Type B pancreatic cell (in vitro differentiated cells): ENCODE measurements around the gene PPP2R2D. TPM values are rescaled to one million over a fixed set of nuclear protein-coding genes. Genes with fewer than 3 reads are reported as not detected.

Source experiments
- DNase-seq: peaks from one replicate; pipeline ENCODE4 v3.0.0; 2021; ENCODE audit warnings: mixed read lengths; ENCODE audit not compliant: unreplicated experiment; ENCODE audit errors: extremely low spot score
- H3K27ac Mint-ChIP-seq: 2 replicates; pipeline ENCODE4 v1.8.0; 2021; ENCODE audit warnings: mild to moderate bottlenecking, mixed read lengths
- H3K27me3 Mint-ChIP-seq: 2 replicates; pipeline ENCODE4 v1.8.0; 2021; ENCODE audit warnings: mixed read lengths
- H3K36me3 Mint-ChIP-seq: 2 replicates; pipeline ENCODE4 v1.8.0; 2021; ENCODE audit warnings: mixed read lengths
- H3K4me1 Mint-ChIP-seq: one replicate; pipeline ENCODE4 v1.8.0; 2021; ENCODE audit warnings: mixed read lengths; ENCODE audit not compliant: unreplicated experiment
- H3K4me3 Mint-ChIP-seq: 2 replicates; pipeline ENCODE4 v1.8.0; 2021; ENCODE audit warnings: mild to moderate bottlenecking, mixed read lengths
- H3K9me3 Mint-ChIP-seq: 2 replicates; pipeline ENCODE4 v1.8.0; 2021; ENCODE audit warnings: mixed read lengths
- CTCF ChIP-seq: fragments of 200-600 bp; sonication (generic); conservative IDR thresholded peaks from 2 replicates; pipeline ENCODE4 v1.5.0; 2021; ENCODE audit warnings: antibody characterized with exemption, mild to moderate bottlenecking
- total RNA-seq: library from RNA; stranded (reverse); gene quantifications from 2 replicates; pipeline ENCODE4 v1.2.1, GENCODE V29; 2021; ENCODE audit warnings: low replicate concordance

The PPP2R2D gene
- total RNA-seq, 1 donor from 2014 or later: 38.1 TPM

GRCh38 chr10:131964298-131964697 lies 63.5 kb downstream of the PPP2R2D start:
- DNase-seq: no peak
- Mint-ChIP-seq H3K4me3 (no peak overlapping the region), H3K9me3 (no peaks in the 10 kb centered on the region), H3K27ac (no peak overlapping the region), H3K4me1 (no peaks in the 10 kb centered on the region), H3K36me3 (peaks cover 11% of the 10 kb centered on the region), H3K27me3 (no peaks in the 10 kb centered on the region)
- TF ChIP-seq CTCF: no peak

DNA sequence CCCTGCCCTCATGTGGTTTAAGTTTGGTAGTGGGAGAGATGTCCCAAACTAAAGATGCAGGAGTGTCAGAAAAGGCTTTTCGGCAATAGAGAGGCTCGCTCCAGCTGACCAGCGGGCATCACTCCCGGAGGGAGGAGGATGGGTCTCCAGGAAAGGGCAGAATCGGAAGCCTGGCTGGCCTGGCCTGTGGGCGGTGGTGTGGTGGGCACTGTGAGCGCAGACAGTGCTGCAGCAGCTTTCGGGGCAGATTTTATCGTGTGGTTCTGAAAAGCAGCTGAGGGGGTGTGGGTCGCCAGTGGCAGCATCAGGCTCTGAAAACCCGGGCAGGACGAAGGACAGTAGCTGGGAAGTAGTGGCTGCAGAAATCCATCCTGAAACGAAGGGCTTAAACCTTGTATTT lies 68.1 kb downstream of the PPP2R2D start:
- peaks cover 18% of the 10 kb centered on the region for H3K36me3 Mint-ChIP-seq
- no peaks in the 10 kb centered on the region for H3K27me3 Mint-ChIP-seq
- no peak overlapping the region for H3K4me3 Mint-ChIP-seq
- H3K9me3 Mint-ChIP-seq: no peaks in the 10 kb centered on the region
- no peak overlapping the region for H3K27ac Mint-ChIP-seq
- peaks cover 4% of the 10 kb centered on the region for H3K4me1 Mint-ChIP-seq
- no peak for DNase-seq
- TF ChIP-seq CTCF: no peak

DNA sequence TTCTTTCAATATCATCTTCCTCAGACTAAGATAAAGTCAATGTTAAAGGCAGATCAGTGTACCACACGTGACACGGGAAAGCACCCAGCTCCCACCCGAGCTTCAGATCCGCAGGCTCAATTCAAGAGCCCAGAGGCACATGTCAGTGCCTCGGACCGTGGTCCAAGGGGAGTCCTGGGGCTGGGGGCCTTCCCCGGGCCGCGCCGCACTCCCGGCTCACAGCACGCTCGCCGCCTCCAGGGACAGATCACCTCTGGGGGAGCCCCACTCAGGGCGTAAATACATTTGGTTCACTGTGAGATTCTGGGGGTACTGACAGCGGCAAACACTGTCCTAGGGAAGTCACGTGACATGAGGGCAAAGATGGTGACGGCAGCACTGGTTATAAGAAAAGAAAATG lies 70.1 kb downstream of the PPP2R2D start:
- H3K4me3 Mint-ChIP-seq: no peak overlapping the region
- peak overlapping the region; percentile 13 for H3K27ac Mint-ChIP-seq
- peaks cover 11% of the 10 kb centered on the region for H3K36me3 Mint-ChIP-seq
- no peak for DNase-seq
- no peaks in the 10 kb centered on the region for H3K27me3 Mint-ChIP-seq
- no peaks in the 10 kb centered on the region for H3K9me3 Mint-ChIP-seq
- no peak for TF ChIP-seq CTCF
- H3K4me1 Mint-ChIP-seq: peaks cover 6% of the 10 kb centered on the region

- no peak for DNase-seq
- Mint-ChIP-seq H3K4me3 (no peak overlapping the region), H3K9me3 (no peaks in the 10 kb centered on the region), H3K36me3 (peaks cover 11% of the 10 kb centered on the region), H3K4me1 (peaks cover 9% of the 10 kb centered on the region), H3K27ac (no peak overlapping the region), H3K27me3 (no peaks in the 10 kb centered on the region)
- no peak for TF ChIP-seq CTCF
These were observed 70.8 kb downstream of the PPP2R2D start for GRCh38 chr10:131971591-131971990.

GRCh38 chr10:131972474-131973071 lies 71.8 kb downstream of the PPP2R2D start:
- peaks cover 10% of the 10 kb centered on the region for H3K4me1 Mint-ChIP-seq
- no peak for TF ChIP-seq CTCF
- H3K36me3 Mint-ChIP-seq: peaks cover 11% of the 10 kb centered on the region
- no peak for DNase-seq
- H3K9me3 Mint-ChIP-seq: no peaks in the 10 kb centered on the region
- no peak overlapping the region for H3K4me3 Mint-ChIP-seq
- no peak overlapping the region for H3K27ac Mint-ChIP-seq
- H3K27me3 Mint-ChIP-seq: no peaks in the 10 kb centered on the region
